C4-2B (cell line): ENCODE measurements around the gene MYH15.

Experiments
- H3K27ac ChIP-seq: fragments of 450-650 bp; 2 replicates; pipeline ENCODE4 v1.5.1; 2017
- ZFX ChIP-seq: fragments of 450-650 bp; IDR thresholded peaks from 2 replicates; pipeline ENCODE4 v1.6.1; 2017
- TF ChIP-seq, protein P1 (sequence below): fragments of 450-650 bp; conservative IDR thresholded peaks from 2 replicates; pipeline ENCODE4 v1.5.1; 2017; ENCODE audit warnings: mild to moderate bottlenecking

MYH15 gene

GRCh38 chr3:108341911-108342310 is 168.5 kb downstream of the MYH15 start:
- no peak for TF ChIP-seq ZFX
- TF ChIP-seq, protein P1, sequence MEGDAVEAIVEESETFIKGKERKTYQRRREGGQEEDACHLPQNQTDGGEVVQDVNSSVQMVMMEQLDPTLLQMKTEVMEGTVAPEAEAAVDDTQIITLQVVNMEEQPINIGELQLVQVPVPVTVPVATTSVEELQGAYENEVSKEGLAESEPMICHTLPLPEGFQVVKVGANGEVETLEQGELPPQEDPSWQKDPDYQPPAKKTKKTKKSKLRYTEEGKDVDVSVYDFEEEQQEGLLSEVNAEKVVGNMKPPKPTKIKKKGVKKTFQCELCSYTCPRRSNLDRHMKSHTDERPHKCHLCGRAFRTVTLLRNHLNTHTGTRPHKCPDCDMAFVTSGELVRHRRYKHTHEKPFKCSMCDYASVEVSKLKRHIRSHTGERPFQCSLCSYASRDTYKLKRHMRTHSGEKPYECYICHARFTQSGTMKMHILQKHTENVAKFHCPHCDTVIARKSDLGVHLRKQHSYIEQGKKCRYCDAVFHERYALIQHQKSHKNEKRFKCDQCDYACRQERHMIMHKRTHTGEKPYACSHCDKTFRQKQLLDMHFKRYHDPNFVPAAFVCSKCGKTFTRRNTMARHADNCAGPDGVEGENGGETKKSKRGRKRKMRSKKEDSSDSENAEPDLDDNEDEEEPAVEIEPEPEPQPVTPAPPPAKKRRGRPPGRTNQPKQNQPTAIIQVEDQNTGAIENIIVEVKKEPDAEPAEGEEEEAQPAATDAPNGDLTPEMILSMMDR = no peak
- no peak overlapping the region for H3K27ac ChIP-seq

- TF ChIP-seq, protein P1 = no peak
- no peak for TF ChIP-seq ZFX
- no peak overlapping the region for H3K27ac ChIP-seq
Observed at GRCh38 chr3:108338901-108339545, 171.4 kb downstream of the MYH15 start.

GRCh38 chr3:108334701-108335100 is 175.7 kb downstream of the MYH15 start:
- TF ChIP-seq ZFX = no peak
- TF ChIP-seq, protein P1 = no peak
- no peak overlapping the region for H3K27ac ChIP-seq

- H3K27ac ChIP-seq = no peak overlapping the region
- TF ChIP-seq, protein P1 = no peak
- no peak for TF ChIP-seq ZFX
Observed at GRCh38 chr3:108333961-108334360, 176.4 kb downstream of the MYH15 start.

DNA sequence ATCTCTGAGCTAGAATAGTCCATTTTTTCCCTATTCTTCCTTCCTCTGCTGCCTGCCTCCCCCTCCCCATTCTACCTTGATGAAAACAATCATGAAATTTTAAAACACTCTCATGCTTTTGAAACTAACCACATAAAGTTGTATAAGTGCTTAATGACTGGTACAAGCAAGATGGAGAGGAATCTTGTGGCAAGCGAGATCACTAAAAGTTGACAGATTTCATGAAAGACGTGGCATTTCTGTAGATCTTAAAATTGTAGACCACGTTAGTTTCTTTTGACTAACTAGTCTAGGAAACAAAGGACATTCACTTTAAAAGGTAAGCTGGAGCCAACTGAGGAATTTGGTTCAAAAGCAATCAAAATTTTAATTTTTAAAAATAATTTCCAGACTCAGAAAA is 178.6 kb downstream of the MYH15 start:
- TF ChIP-seq ZFX = no peak
- TF ChIP-seq, protein P1 = no peak
- no peak overlapping the region for H3K27ac ChIP-seq
